ENCODE results near the gene CDON. TPM values are rescaled to one million over a fixed set of nuclear protein-coding genes. Genes with fewer than 3 reads are reported as not detected.

The CDON gene
- total and polyA plus RNA-seq, 9 of the 15 experiments (the other 6 are each of a cell fraction or from before 2014, with no cell fraction given): 0.08 to 0.64 (median 0.40) TPM

DNA sequence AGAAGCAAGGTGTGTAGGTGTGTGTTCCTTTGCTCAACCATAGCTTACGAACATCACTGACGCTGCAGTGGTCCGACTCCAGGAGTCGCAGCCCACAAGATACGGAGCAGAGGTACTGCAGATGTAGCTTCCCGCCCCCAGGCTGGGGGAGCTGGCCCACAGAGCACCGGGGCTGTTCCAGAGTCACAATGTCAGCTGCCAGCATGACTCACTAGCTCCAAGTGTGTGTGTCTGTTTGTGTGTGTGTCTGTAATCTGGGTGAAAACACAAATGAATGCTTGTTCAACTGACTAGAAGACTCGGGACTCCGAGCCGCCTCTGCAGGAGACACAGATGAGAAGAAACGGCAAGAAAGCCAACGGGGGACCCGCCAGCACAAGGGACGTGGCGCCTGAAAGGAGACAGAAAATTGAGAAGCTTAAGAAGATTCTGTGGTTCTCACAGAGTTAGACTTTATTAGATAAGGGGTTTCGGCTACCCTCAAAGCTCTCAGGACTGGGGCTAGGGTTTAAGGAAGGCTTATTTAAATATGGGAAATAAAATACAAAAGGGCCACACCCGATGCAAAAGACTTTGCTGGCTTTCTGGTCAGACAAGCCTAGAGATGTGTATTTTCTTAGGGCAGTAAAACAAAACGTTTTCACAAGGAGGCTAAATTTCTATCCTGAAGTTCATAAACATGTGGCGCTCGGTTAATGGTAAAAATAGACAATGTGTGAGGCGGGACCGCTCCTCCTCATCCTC lies 106.1 kb downstream of the CDON start:
- 2% methylated on average over 22 of the region's 22 CpGs for WGBS (ENCODE audit: insufficient coverage, low coverage, missing lambda C conversion rate)
- DNase-seq (ENCODE audit: extremely low read depth in 1 of 4, low spot score in 3 of 4): no peak
- no peaks in the 10 kb centered on the region for H3K79me2 ChIP-seq (ENCODE audit: control insufficient read depth, insufficient read depth, low read length)
- H3K36me3 ChIP-seq (ENCODE audit: control insufficient read depth, insufficient read depth, low read length): no peaks in the 10 kb centered on the region
- BruUV-seq (replicated peaks): no TSS peak
- no peak overlapping the region for H3K4me3 ChIP-seq
- intact Hi-C loops (cut with micrococcal nuclease) (no loop called here), in situ Hi-C loops (cut with MboI) (no loop called here)
- CTCF ChIA-PET (ENCODE audit: low intra/inter-chr PET ratio): no interaction called here
- H3K4me2 ChIP-seq (ENCODE audit: insufficient read depth, low read length): no peak overlapping the region
- H3K4me1 ChIP-seq (replicated peaks in 1 of 2; ENCODE audit: control insufficient read depth in 2 of 2, insufficient read depth in 2 of 2, low read length in 2 of 2): peaks cover 0 to 4% of the 10 kb centered on the region in 2 experiments; a peak in 2 of 5 replicates
- no peak overlapping the region for H3K27ac ChIP-seq (ENCODE audit: extremely low read depth, low read depth, low read length)
- no peak overlapping the region for H2AFZ ChIP-seq (ENCODE audit: low read depth, low read length)
- H3K9me1 ChIP-seq (ENCODE audit: control insufficient read depth, insufficient read depth, low read length): peaks cover 4% of the 10 kb centered on the region
- peaks cover 58 to 73% of the 10 kb centered on the region in 2 experiments for H3K27me3 ChIP-seq (ENCODE audit: control insufficient read depth in 2 of 2, insufficient read depth in 2 of 2, low read length in 2 of 2)
- FAIRE-seq: no peak
- peak overlapping the region in 1 of 2 experiments; percentile 35; a peak in 1 of 4 replicates for H3K9ac ChIP-seq (ENCODE audit: insufficient read depth in 1 of 2, low read depth in 2 of 2, low read length in 2 of 2)
- peak; percentile 44 for ATAC-seq
- no peaks in the 10 kb centered on the region for H3K9me3 ChIP-seq (replicated peaks; ENCODE audit: control insufficient read depth, insufficient read depth, low read depth, low read length)
- TF ChIP-seq ZNF134 (CRISPR knock-in tag; conservative IDR thresholded peaks at IDR 0.05): no peak
- TF ChIP-seq MTA3 (IDR thresholded peaks at IDR 0.05; ENCODE audit: borderline replicate concordance): no peak
- no peak for TF ChIP-seq STAT5A (IDR thresholded peaks at IDR 0.05; ENCODE audit: borderline replicate concordance, low read length)
- no peak for TF ChIP-seq MYBL2 (IDR thresholded peaks at IDR 0.05; ENCODE audit: low read depth)
- no peak for TF ChIP-seq MYBL2 (CRISPR knock-in tag; IDR thresholded peaks at IDR 0.05; ENCODE audit: borderline replicate concordance)
- POLR2A ChIA-PET: no interaction called here
- H4K20me1 ChIP-seq (replicated peaks; ENCODE audit: control insufficient read depth, insufficient read depth, low read length): peaks cover 8% of the 10 kb centered on the region; the same call in 1 of the 2 replicates

DNA sequence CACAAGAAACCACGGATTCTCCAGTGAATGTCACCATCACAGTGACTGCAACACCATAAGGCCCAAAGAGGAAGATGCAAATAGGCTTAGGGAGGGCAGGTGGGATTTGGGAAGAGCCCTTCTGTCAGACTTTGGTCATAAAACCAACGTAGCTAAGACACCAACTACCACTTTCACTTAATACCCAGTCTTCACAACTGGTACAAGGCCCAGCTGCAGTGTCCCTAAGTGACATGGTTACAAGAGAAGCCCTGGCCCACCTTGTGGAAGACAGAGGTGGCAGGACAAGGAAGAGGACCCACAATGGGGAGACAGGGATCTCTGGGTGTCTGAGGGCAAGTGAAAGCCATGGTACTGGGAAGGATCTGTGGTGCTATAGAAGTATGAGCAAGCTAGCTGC lies 106.8 kb downstream of the CDON start:
- Histone ChIP-seq H3K27me3 (ENCODE audit: control insufficient read depth in 2 of 2, insufficient read depth in 2 of 2, low read length in 2 of 2) (peaks cover 60 to 74% of the 10 kb centered on the region in 2 experiments), H3K9me1 (ENCODE audit: control insufficient read depth, insufficient read depth, low read length) (peaks cover 4% of the 10 kb centered on the region), H3K4me3 (no peak overlapping the region), H3K9ac (ENCODE audit: insufficient read depth in 1 of 2, low read depth in 2 of 2, low read length in 2 of 2) (no peak overlapping the region), H3K4me2 (ENCODE audit: insufficient read depth, low read length) (no peak overlapping the region), H2AFZ (ENCODE audit: low read depth, low read length) (no peak overlapping the region), H3K79me2 (ENCODE audit: control insufficient read depth, insufficient read depth, low read length) (no peaks in the 10 kb centered on the region), H3K36me3 (ENCODE audit: control insufficient read depth, insufficient read depth, low read length) (no peaks in the 10 kb centered on the region), H3K4me1 (replicated peaks in 1 of 2; ENCODE audit: control insufficient read depth in 2 of 2, insufficient read depth in 2 of 2, low read length in 2 of 2) (peaks cover 0 to 4% of the 10 kb centered on the region in 2 experiments; a peak in 2 of 5 replicates), H3K27ac (ENCODE audit: extremely low read depth, low read depth, low read length) (no peak overlapping the region), H3K9me3 (replicated peaks; ENCODE audit: control insufficient read depth, insufficient read depth, low read depth, low read length) (no peaks in the 10 kb centered on the region), H4K20me1 (replicated peaks; ENCODE audit: control insufficient read depth, insufficient read depth, low read length) (peaks cover 8% of the 10 kb centered on the region; the same call in 1 of the 2 replicates)
- no TSS peak for BruUV-seq (replicated peaks)
- ChIA-PET POLR2A (interaction anchor here (0.7 kb wide), 1 partner anchor 863 kb away, joined by 4 read pairs; no protein-coding TSS in a partner anchor), CTCF (ENCODE audit: low intra/inter-chr PET ratio) (no interaction called here)
- DNase-seq (ENCODE audit: extremely low read depth in 1 of 4, low spot score in 3 of 4) (no peak), ATAC-seq (no peak), FAIRE-seq (no peak)
- in situ Hi-C loops (cut with MboI) (no loop called here), intact Hi-C loops (cut with micrococcal nuclease) (no loop called here)
- TF ChIP-seq NFYB (IDR thresholded peaks at IDR 0.05; ENCODE audit: extremely low read depth, insufficient read length): no peak
- TF ChIP-seq SUPT5H (IDR thresholded peaks at IDR 0.05): no peak
- TF ChIP-seq OTX1 (CRISPR knock-in tag; IDR thresholded peaks at IDR 0.05): no peak
- no peak for TF ChIP-seq HNRNPL (IDR thresholded peaks at IDR 0.05; ENCODE audit: low read depth, low read length)
- TF ChIP-seq SETDB1 (IDR thresholded peaks at IDR 0.05; ENCODE audit: low read length): no peak
- TF ChIP-seq FOXA1 (IDR thresholded peaks at IDR 0.05; ENCODE audit: borderline replicate concordance): no peak
- TF ChIP-seq ZZZ3 (IDR thresholded peaks at IDR 0.05): no peak
- TF ChIP-seq BRF1 (IDR thresholded peaks at IDR 0.05; ENCODE audit: borderline replicate concordance, extremely low read depth, insufficient read length): no peak
- no peak for TF ChIP-seq ZNF780A (CRISPR knock-in tag; IDR thresholded peaks at IDR 0.05)
- TF ChIP-seq, protein P1, sequence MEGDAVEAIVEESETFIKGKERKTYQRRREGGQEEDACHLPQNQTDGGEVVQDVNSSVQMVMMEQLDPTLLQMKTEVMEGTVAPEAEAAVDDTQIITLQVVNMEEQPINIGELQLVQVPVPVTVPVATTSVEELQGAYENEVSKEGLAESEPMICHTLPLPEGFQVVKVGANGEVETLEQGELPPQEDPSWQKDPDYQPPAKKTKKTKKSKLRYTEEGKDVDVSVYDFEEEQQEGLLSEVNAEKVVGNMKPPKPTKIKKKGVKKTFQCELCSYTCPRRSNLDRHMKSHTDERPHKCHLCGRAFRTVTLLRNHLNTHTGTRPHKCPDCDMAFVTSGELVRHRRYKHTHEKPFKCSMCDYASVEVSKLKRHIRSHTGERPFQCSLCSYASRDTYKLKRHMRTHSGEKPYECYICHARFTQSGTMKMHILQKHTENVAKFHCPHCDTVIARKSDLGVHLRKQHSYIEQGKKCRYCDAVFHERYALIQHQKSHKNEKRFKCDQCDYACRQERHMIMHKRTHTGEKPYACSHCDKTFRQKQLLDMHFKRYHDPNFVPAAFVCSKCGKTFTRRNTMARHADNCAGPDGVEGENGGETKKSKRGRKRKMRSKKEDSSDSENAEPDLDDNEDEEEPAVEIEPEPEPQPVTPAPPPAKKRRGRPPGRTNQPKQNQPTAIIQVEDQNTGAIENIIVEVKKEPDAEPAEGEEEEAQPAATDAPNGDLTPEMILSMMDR (IDR thresholded peaks at IDR 0.05 in 2 of 3, conservative IDR thresholded peaks at IDR 0.05 in 1 of 3; ENCODE audit: insufficient read depth in 2 of 3, low read depth in 1 of 3, low read length in 3 of 3): no peak
- 0% methylated on average over 2 of the region's 2 CpGs for WGBS (ENCODE audit: insufficient coverage, low coverage, missing lambda C conversion rate)
